HG03442 (cell line): ENCODE measurements around the gene VASH2.
"Not testable (repeated sequence)": the region's sequence is repeated elsewhere in the genome, so short reads cannot be mapped to it uniquely, and the experiment has no call there.

ENCODE experiments used
- ATAC-seq: cut with Tn5 transposase; IDR thresholded peaks from one replicate; pipeline ENCODE4 v1.9.1; 2021; ENCODE audit warnings: mild to moderate bottlenecking, moderate library complexity; ENCODE audit not compliant: unreplicated experiment

The VASH2 gene

GRCh38 chr1:212950243-212951125 lies at the start of gene VASH2:
VASH2 (plus strand) TSS chr1:212950541; CDS start chr1:212951543, 1,002 bp downstream.
- ATAC-seq, result peak; percentile 93

GRCh38 chr1:212901290-212901689 lies 49.1 kb upstream of the VASH2 start:
- ATAC-seq, result no peak

GRCh38 chr1:212902054-212902453 lies 48.3 kb upstream of the VASH2 start:
- ATAC-seq, result no peak

- no peak for ATAC-seq
Observed at GRCh38 chr1:212903664-212904063, 46.7 kb upstream of the VASH2 start.

GRCh38 chr1:212908071-212908470 lies 42.3 kb upstream of the VASH2 start:
- not testable (repeated sequence) for ATAC-seq

- no peak for ATAC-seq
Observed at GRCh38 chr1:212908971-212909370, 41.4 kb upstream of the VASH2 start.

- ATAC-seq, result no peak
Observed at GRCh38 chr1:212909652-212910063, 40.7 kb upstream of the VASH2 start.

GRCh38 chr1:212910213-212910612 lies 40.1 kb upstream of the VASH2 start:
- ATAC-seq, result not testable (repeated sequence)

- not testable (repeated sequence) for ATAC-seq
Observed at GRCh38 chr1:212913638-212914037, 36.7 kb upstream of the VASH2 start.

- ATAC-seq, result not testable (repeated sequence)
Observed at GRCh38 chr1:212914110-212914509, 36.2 kb upstream of the VASH2 start.

GRCh38 chr1:212914789-212915188 lies 35.6 kb upstream of the VASH2 start:
- no peak for ATAC-seq

- ATAC-seq, result no peak
Observed at GRCh38 chr1:212915245-212916091, 34.9 kb upstream of the VASH2 start.

- no peak for ATAC-seq
Observed at GRCh38 chr1:212916481-212917133, 33.7 kb upstream of the VASH2 start.

GRCh38 chr1:212917134-212917485 lies 33.2 kb upstream of the VASH2 start:
- ATAC-seq, result no peak

- ATAC-seq, result no peak
Observed at GRCh38 chr1:212917858-212918257, 32.5 kb upstream of the VASH2 start.

- ATAC-seq, result no peak
Observed at GRCh38 chr1:212918824-212919223, 31.5 kb upstream of the VASH2 start.

GRCh38 chr1:212920246-212920645 lies 30.1 kb upstream of the VASH2 start:
- no peak for ATAC-seq

- ATAC-seq, result no peak
Observed at GRCh38 chr1:212920896-212921295, 29.4 kb upstream of the VASH2 start.

- no peak for ATAC-seq
Observed at GRCh38 chr1:212922016-212922415, 28.3 kb upstream of the VASH2 start.

- no peak for ATAC-seq
Observed at GRCh38 chr1:212926372-212926771, 24.0 kb upstream of the VASH2 start.
